SU-DHL-6 (cell line): Measurements from ENCODE around the gene ZNF556.

ENCODE experiments used
- EZH2phosphoT487 ChIP-seq: fragments of 200-600 bp; sonication (generic), shearing (Covaris generic); conservative IDR thresholded peaks from 2 replicates; pipeline ENCODE4 v1.6.1; 2018; ENCODE audit warnings: mild to moderate bottlenecking, antibody characterized with exemption, low read length, moderate library complexity, mixed read lengths
- TF ChIP-seq, protein P1 (sequence below): fragments of 200-600 bp; sonication (generic); IDR thresholded peaks from one replicate; pipeline ENCODE4 v1.5.1; 2017; ENCODE audit warnings: antibody characterized with exemption, mild to moderate bottlenecking, low read length, moderate library complexity; ENCODE audit not compliant: insufficient read depth, poor library complexity, severe bottlenecking

DNA sequence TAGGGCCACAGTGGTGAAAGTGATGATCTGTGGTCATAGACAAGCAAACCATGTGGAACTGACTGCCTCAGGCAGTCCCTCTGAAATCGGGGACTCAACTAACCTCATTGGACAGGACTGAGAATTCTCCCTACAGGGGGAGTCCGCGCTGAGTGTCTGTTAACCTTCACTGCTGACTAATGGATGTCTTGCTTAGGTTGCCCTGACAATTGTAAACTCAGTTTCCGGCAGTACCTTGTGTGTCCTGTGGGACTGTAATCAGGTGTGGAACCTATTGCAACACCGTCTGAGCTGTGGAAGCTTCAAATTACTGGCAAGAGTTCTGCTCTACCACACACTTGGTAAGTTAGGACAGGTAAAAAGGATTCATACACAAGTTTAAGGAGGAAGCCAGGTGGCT is 55.9 kb downstream of the ZNF556 start:
- TF ChIP-seq, protein P1, sequence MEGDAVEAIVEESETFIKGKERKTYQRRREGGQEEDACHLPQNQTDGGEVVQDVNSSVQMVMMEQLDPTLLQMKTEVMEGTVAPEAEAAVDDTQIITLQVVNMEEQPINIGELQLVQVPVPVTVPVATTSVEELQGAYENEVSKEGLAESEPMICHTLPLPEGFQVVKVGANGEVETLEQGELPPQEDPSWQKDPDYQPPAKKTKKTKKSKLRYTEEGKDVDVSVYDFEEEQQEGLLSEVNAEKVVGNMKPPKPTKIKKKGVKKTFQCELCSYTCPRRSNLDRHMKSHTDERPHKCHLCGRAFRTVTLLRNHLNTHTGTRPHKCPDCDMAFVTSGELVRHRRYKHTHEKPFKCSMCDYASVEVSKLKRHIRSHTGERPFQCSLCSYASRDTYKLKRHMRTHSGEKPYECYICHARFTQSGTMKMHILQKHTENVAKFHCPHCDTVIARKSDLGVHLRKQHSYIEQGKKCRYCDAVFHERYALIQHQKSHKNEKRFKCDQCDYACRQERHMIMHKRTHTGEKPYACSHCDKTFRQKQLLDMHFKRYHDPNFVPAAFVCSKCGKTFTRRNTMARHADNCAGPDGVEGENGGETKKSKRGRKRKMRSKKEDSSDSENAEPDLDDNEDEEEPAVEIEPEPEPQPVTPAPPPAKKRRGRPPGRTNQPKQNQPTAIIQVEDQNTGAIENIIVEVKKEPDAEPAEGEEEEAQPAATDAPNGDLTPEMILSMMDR, result no peak
- no peak for TF ChIP-seq EZH2phosphoT487
